Activated T-cell treated with anti-CD3 and anti-CD28 coated beads, Interleukin-2, amount 50 U/mL, for 4 hours (primary cell): ENCODE data around the gene RTN4IP1. TPM values are rescaled to one million over a fixed set of nuclear protein-coding genes. Genes with fewer than 3 reads are reported as not detected.

Experiments
- ATAC-seq, 2 donors: fragments of 200-7000 bp; cut with Tn5 transposase; one replicate each; pipeline ENCODE4 v1.10.0; 2021
- DNase-seq: peaks from one replicate; pipeline ENCODE4 v3.0.0-alpha.2; 2020
- H3K27me3 Mint-ChIP-seq: one replicate; pipeline ENCODE4 v1.8.0; 2021; ENCODE audit warnings: low read depth, mixed read lengths
- H3K36me3 Mint-ChIP-seq: one replicate; pipeline ENCODE4 v1.8.0; 2022; ENCODE audit warnings: mixed read lengths; ENCODE audit not compliant: insufficient read depth
- H3K4me1 Mint-ChIP-seq: one replicate; pipeline ENCODE4 v1.8.0; 2021; ENCODE audit warnings: low read depth, mixed read lengths
- H3K4me3 Mint-ChIP-seq: one replicate; pipeline ENCODE4 v1.8.0; 2021; ENCODE audit warnings: mild to moderate bottlenecking, moderate library complexity, mixed read lengths
- H3K9me3 Mint-ChIP-seq: one replicate; pipeline ENCODE4 v1.8.0; 2021; ENCODE audit warnings: mixed read lengths
- total RNA-seq, 3 donors: library from RNA; stranded (reverse); gene quantifications; one replicate each; pipeline ENCODE4 v1.2.1, GENCODE V29; 2021

Gene RTN4IP1
- 1 to 10 TPM; 8.4 to 8.6 (median 8.5) TPM for total RNA-seq

- H3K4me1 Mint-ChIP-seq: peaks cover 34% of the 10 kb centered on the region
- peaks cover 12% of the 10 kb centered on the region for H3K36me3 Mint-ChIP-seq
- H3K4me3 Mint-ChIP-seq: peak within 1 kb of the TSS; percentile 98
- H3K27me3 Mint-ChIP-seq: no peaks in the 10 kb centered on the region
- H3K9me3 Mint-ChIP-seq: no peaks in the 10 kb centered on the region
- ATAC-seq (peak; percentile 91 to 92), DNase-seq (peak; percentile 75)
These were observed at the start of gene RTN4IP1, which contains the start of gene QRSL1 for GRCh38 chr6:106629103-106629858. TSS of gene RTN4IP1 (minus strand) at chr6:106629498. CDS start at chr6:106629021, 477 bp downstream. TSS of gene QRSL1 (plus strand) at chr6:106629578. CDS start at chr6:106629682, 104 bp downstream.

GRCh38 chr6:106677282-106677681 is 48.0 kb upstream of the RTN4IP1 start:
- Mint-ChIP-seq H3K9me3 (no peaks in the 10 kb centered on the region), H3K36me3 (peaks cover 2% of the 10 kb centered on the region), H3K27me3 (no peaks in the 10 kb centered on the region), H3K4me1 (no peaks in the 10 kb centered on the region), H3K4me3 (no peak overlapping the region)
- ATAC-seq: no peak
- no peak for DNase-seq

- peaks cover 2% of the 10 kb centered on the region for H3K36me3 Mint-ChIP-seq
- no peaks in the 10 kb centered on the region for H3K27me3 Mint-ChIP-seq
- H3K4me1 Mint-ChIP-seq: no peaks in the 10 kb centered on the region
- DNase-seq (no peak), ATAC-seq (no peak)
- H3K9me3 Mint-ChIP-seq: no peaks in the 10 kb centered on the region
- H3K4me3 Mint-ChIP-seq: no peak overlapping the region
These were observed 45.4 kb upstream of the RTN4IP1 start for GRCh38 chr6:106674541-106675229.

- DNase-seq: no peak
- Mint-ChIP-seq H3K4me3 (no peak overlapping the region), H3K27me3 (no peaks in the 10 kb centered on the region), H3K9me3 (no peaks in the 10 kb centered on the region), H3K4me1 (no peaks in the 10 kb centered on the region), H3K36me3 (peaks cover 4% of the 10 kb centered on the region)
- no peak for ATAC-seq
These were observed 42.4 kb upstream of the RTN4IP1 start for GRCh38 chr6:106671651-106672050.

GRCh38 chr6:106670236-106670635 is 40.9 kb upstream of the RTN4IP1 start:
- Mint-ChIP-seq H3K27me3 (no peaks in the 10 kb centered on the region), H3K9me3 (no peaks in the 10 kb centered on the region), H3K4me1 (no peaks in the 10 kb centered on the region), H3K4me3 (no peak overlapping the region), H3K36me3 (peaks cover 9% of the 10 kb centered on the region)
- no peak for DNase-seq
- no peak for ATAC-seq

GRCh38 chr6:106667022-106667402 is 37.7 kb upstream of the RTN4IP1 start:
- Mint-ChIP-seq H3K4me1 (no peaks in the 10 kb centered on the region), H3K27me3 (no peaks in the 10 kb centered on the region), H3K36me3 (peaks cover 26% of the 10 kb centered on the region), H3K4me3 (no peak overlapping the region), H3K9me3 (no peaks in the 10 kb centered on the region)
- no peak for ATAC-seq
- DNase-seq: no peak

- H3K4me3 Mint-ChIP-seq: no peak overlapping the region
- ATAC-seq: no peak
- H3K4me1 Mint-ChIP-seq: no peaks in the 10 kb centered on the region
- H3K36me3 Mint-ChIP-seq: peaks cover 27% of the 10 kb centered on the region
- no peaks in the 10 kb centered on the region for H3K27me3 Mint-ChIP-seq
- H3K9me3 Mint-ChIP-seq: no peaks in the 10 kb centered on the region
- no peak for DNase-seq
These were observed 37.2 kb upstream of the RTN4IP1 start for GRCh38 chr6:106666282-106667021.

GRCh38 chr6:106662458-106662857 is 33.2 kb upstream of the RTN4IP1 start:
- H3K9me3 Mint-ChIP-seq: peaks cover 9% of the 10 kb centered on the region
- no peaks in the 10 kb centered on the region for H3K4me1 Mint-ChIP-seq
- ATAC-seq (no peak), DNase-seq (no peak)
- no peaks in the 10 kb centered on the region for H3K27me3 Mint-ChIP-seq
- no peak overlapping the region for H3K4me3 Mint-ChIP-seq
- H3K36me3 Mint-ChIP-seq: peaks cover 51% of the 10 kb centered on the region

GRCh38 chr6:106659859-106660258 is 30.6 kb upstream of the RTN4IP1 start:
- H3K27me3 Mint-ChIP-seq: no peaks in the 10 kb centered on the region
- H3K4me1 Mint-ChIP-seq: no peaks in the 10 kb centered on the region
- ATAC-seq: no peak
- no peak overlapping the region for H3K4me3 Mint-ChIP-seq
- H3K9me3 Mint-ChIP-seq: peaks cover 9% of the 10 kb centered on the region
- no peak for DNase-seq
- peaks cover 64% of the 10 kb centered on the region for H3K36me3 Mint-ChIP-seq

GRCh38 chr6:106658469-106658868 is 29.2 kb upstream of the RTN4IP1 start:
- Mint-ChIP-seq H3K27me3 (no peaks in the 10 kb centered on the region), H3K9me3 (peaks cover 9% of the 10 kb centered on the region), H3K4me3 (no peak overlapping the region), H3K36me3 (peaks cover 63% of the 10 kb centered on the region), H3K4me1 (no peaks in the 10 kb centered on the region)
- ATAC-seq (no peak), DNase-seq (no peak)

GRCh38 chr6:106648651-106649308 is 19.5 kb upstream of the RTN4IP1 start:
- no peak overlapping the region for H3K4me3 Mint-ChIP-seq
- DNase-seq (no peak), ATAC-seq (no peak)
- H3K27me3 Mint-ChIP-seq: no peaks in the 10 kb centered on the region
- peaks cover 42% of the 10 kb centered on the region for H3K36me3 Mint-ChIP-seq
- H3K4me1 Mint-ChIP-seq: peaks cover 2% of the 10 kb centered on the region
- H3K9me3 Mint-ChIP-seq: no peaks in the 10 kb centered on the region

- no peak overlapping the region for H3K4me3 Mint-ChIP-seq
- no peaks in the 10 kb centered on the region for H3K27me3 Mint-ChIP-seq
- no peaks in the 10 kb centered on the region for H3K9me3 Mint-ChIP-seq
- DNase-seq (no peak), ATAC-seq (no peak)
- H3K4me1 Mint-ChIP-seq: peaks cover 16% of the 10 kb centered on the region
- peaks cover 41% of the 10 kb centered on the region for H3K36me3 Mint-ChIP-seq
These were observed 13.8 kb upstream of the RTN4IP1 start for GRCh38 chr6:106643061-106643460.

- peaks cover 22% of the 10 kb centered on the region for H3K4me1 Mint-ChIP-seq
- no peak for ATAC-seq
- peaks cover 41% of the 10 kb centered on the region for H3K36me3 Mint-ChIP-seq
- H3K4me3 Mint-ChIP-seq: no peak overlapping the region
- H3K9me3 Mint-ChIP-seq: no peaks in the 10 kb centered on the region
- no peak for DNase-seq
- H3K27me3 Mint-ChIP-seq: no peaks in the 10 kb centered on the region
These were observed 13.2 kb upstream of the RTN4IP1 start for GRCh38 chr6:106642476-106642875.

- H3K36me3 Mint-ChIP-seq: peaks cover 35% of the 10 kb centered on the region
- H3K9me3 Mint-ChIP-seq: no peaks in the 10 kb centered on the region
- H3K27me3 Mint-ChIP-seq: no peaks in the 10 kb centered on the region
- no peak for DNase-seq
- ATAC-seq: no peak
- peaks cover 37% of the 10 kb centered on the region for H3K4me1 Mint-ChIP-seq
- no peak overlapping the region for H3K4me3 Mint-ChIP-seq
These were observed 10.5 kb upstream of the RTN4IP1 start for GRCh38 chr6:106639812-106640211.
